Caco-2 (cell line): ENCODE measurements around the gene PYCR2. TPM values are rescaled to one million over a fixed set of nuclear protein-coding genes. Genes with fewer than 3 reads are reported as not detected.

Experiments used
- BruUV-seq: library from RNA; stranded (reverse); fragments of 400-500 nt; replicated peaks from 2 replicates; lab custom pipeline; 2021; lab: Mats Ljungman, UMichigan
- CTCF ChIA-PET: fragments of 300-600 bp; sonication (Branson Sonifier 250); formaldehyde crosslinking; loops from one replicate; lab custom pipeline; 2022; ENCODE audit warnings: antibody characterized with exemption; lab: Charles Lee
- POLR2A ChIA-PET: fragments of 300-600 bp; sonication (Branson Sonifier 250); formaldehyde crosslinking; loops from one replicate; lab custom pipeline; 2022; ENCODE audit warnings: antibody characterized with exemption; lab: Charles Lee
- DNase-seq, 2 experiments: peaks; one replicate each; pipeline versions ENCODE4 v3.0.0 to v3.0.0-alpha.2; 2020 to 2022
- H3K27me3 ChIP-seq: replicated peaks from 2 replicates; pipeline ENCODE4 v1.6.0; 2011; ENCODE audit warnings: low read length; ENCODE audit not compliant: control insufficient read depth, insufficient read depth
- H3K36me3 ChIP-seq: 2 replicates; pipeline ENCODE4 v1.5.1; 2011; ENCODE audit warnings: low read length; ENCODE audit not compliant: control insufficient read depth, insufficient read depth
- H3K4me1 ChIP-seq: fragments of 250-450 bp; sonication (Bioruptor Pico); 2 replicates; pipeline ENCODE4 v1.5.1; 2020; ENCODE audit warnings: mild to moderate bottlenecking
- H3K4me3 ChIP-seq: 2 replicates; pipeline ENCODE4 v1.5.1; 2011; ENCODE audit warnings: low read depth, mild to moderate bottlenecking, control low read depth, low read length
- H3K9me3 ChIP-seq: fragments of 250-450 bp; sonication (Bioruptor Pico); 2 replicates; pipeline ENCODE4 v1.5.1; 2020; ENCODE audit warnings: mild to moderate bottlenecking, moderate library complexity
- H3K27ac Mint-ChIP-seq: one replicate; pipeline ENCODE4 v1.8.0; 2022; ENCODE audit warnings: mixed read lengths; ENCODE audit not compliant: unreplicated experiment
- H3K27me3 Mint-ChIP-seq: one replicate; pipeline ENCODE4 v1.8.0; 2022; ENCODE audit warnings: mixed read lengths; ENCODE audit not compliant: insufficient read depth, unreplicated experiment
- H3K36me3 Mint-ChIP-seq: one replicate; pipeline ENCODE4 v1.8.0; 2022; ENCODE audit warnings: mild to moderate bottlenecking, mixed read lengths; ENCODE audit not compliant: insufficient read depth, unreplicated experiment
- H3K4me1 Mint-ChIP-seq: one replicate; pipeline ENCODE4 v1.8.0; 2022; ENCODE audit warnings: low read depth, mixed read lengths; ENCODE audit not compliant: unreplicated experiment
- H3K4me3 Mint-ChIP-seq: one replicate; pipeline ENCODE4 v1.8.0; 2022; ENCODE audit warnings: mild to moderate bottlenecking, moderate library complexity, mixed read lengths; ENCODE audit not compliant: unreplicated experiment
- H3K9me3 Mint-ChIP-seq: one replicate; pipeline ENCODE4 v1.8.0; 2022; ENCODE audit warnings: mixed read lengths; ENCODE audit not compliant: unreplicated experiment
- intact Hi-C: fragments of 100-400 bp; cut with micrococcal nuclease; formaldehyde crosslinking; loops from one replicate; pipeline ENCODE4 v1.10.0; 2022; ENCODE audit not compliant: unreplicated experiment
- total RNA-seq: library from RNA; stranded (reverse); gene quantifications from 2 replicates; pipeline ENCODE4 v1.2.3, GENCODE V29; 2022
- TF ChIP-seq, protein P1 (sequence below), 2 experiments: fragments of 200-600 bp in 1 of 2; IDR thresholded peaks; 1 replicate in 1 of 2; 2 replicates in 1 of 2; pipeline versions ENCODE4 v1.5.1 to v1.8.0; 2011 to 2022; ENCODE audit warnings: antibody characterized with exemption in 1 of 2, control low read depth in 1 of 2, inconsistent platforms in 1 of 2, low read depth in 1 of 2, low read length in 1 of 2, mild to moderate bottlenecking in 1 of 2, moderate library complexity in 1 of 2; ENCODE audit not compliant: insufficient read depth in 1 of 2, severe bottlenecking in 1 of 2, unreplicated experiment in 1 of 2

PYCR2 gene
- total RNA-seq, 1 experiment from 2014 or later, result 73.7 TPM

DNA sequence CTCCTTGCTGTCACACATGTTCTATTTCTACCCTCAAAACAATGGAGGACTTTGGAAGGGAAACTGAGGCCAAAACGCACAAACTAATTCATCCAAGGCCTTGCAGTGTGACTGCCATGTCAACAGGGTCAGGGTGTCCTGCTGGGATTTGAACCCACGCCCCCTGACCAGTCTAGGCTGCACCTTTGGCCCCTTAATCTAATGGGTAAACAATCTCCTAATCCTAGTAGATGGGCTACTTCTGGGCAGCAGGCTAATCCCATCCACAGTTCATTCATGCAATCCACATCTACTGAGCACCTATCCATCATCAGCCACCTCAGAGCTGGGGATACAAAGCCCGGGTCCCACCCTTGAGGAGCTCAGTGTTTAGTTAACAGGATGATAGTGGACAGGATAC lies 34.0 kb upstream of the PYCR2 start:
- H3K27me3 Mint-ChIP-seq, result peaks cover 3% of the 10 kb centered on the region
- H3K4me1 ChIP-seq, result no peaks in the 10 kb centered on the region
- no peaks in the 10 kb centered on the region for H3K4me1 Mint-ChIP-seq
- POLR2A ChIA-PET, result no interaction called here
- no peaks in the 10 kb centered on the region for H3K9me3 Mint-ChIP-seq
- H3K4me3 ChIP-seq, result no peak overlapping the region
- TF ChIP-seq, protein P1, sequence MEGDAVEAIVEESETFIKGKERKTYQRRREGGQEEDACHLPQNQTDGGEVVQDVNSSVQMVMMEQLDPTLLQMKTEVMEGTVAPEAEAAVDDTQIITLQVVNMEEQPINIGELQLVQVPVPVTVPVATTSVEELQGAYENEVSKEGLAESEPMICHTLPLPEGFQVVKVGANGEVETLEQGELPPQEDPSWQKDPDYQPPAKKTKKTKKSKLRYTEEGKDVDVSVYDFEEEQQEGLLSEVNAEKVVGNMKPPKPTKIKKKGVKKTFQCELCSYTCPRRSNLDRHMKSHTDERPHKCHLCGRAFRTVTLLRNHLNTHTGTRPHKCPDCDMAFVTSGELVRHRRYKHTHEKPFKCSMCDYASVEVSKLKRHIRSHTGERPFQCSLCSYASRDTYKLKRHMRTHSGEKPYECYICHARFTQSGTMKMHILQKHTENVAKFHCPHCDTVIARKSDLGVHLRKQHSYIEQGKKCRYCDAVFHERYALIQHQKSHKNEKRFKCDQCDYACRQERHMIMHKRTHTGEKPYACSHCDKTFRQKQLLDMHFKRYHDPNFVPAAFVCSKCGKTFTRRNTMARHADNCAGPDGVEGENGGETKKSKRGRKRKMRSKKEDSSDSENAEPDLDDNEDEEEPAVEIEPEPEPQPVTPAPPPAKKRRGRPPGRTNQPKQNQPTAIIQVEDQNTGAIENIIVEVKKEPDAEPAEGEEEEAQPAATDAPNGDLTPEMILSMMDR (IDR thresholded peaks at IDR 0.05; ENCODE audit: insufficient read depth in 1 of 2, low read depth in 1 of 2, low read length in 1 of 2, severe bottlenecking in 1 of 2, unreplicated experiment in 1 of 2), result no peak
- H3K36me3 Mint-ChIP-seq, result no peaks in the 10 kb centered on the region
- H3K27ac Mint-ChIP-seq, result no peak overlapping the region
- H3K9me3 ChIP-seq, result no peaks in the 10 kb centered on the region
- intact Hi-C loops, result no loop called here
- no peak overlapping the region for H3K4me3 Mint-ChIP-seq
- DNase-seq, result no peak
- BruUV-seq, result no TSS peak
- H3K36me3 ChIP-seq, result no peaks in the 10 kb centered on the region
- H3K27me3 ChIP-seq, result no peaks in the 10 kb centered on the region
- CTCF ChIA-PET, result no interaction called here

DNA sequence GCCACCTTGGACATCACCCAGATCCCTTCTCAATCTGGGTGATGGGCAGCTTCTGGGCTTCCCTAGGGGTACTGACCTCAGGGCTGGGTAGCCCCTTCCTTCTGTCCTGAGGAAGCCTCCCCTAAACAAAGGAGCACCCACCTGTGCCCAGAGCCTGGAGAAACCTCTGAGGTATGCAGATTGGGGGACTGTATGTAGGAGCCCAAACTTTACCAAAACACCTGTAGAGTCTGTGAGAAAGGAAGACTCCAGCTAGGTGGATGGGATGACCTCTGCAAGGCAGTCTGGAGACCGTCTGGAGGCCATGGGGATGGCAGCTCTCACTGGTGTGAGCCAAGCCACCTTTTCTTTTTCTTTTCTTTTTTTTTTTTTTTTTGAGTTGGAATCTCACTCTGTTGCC lies 30.7 kb upstream of the PYCR2 start:
- TF ChIP-seq, protein P1 (IDR thresholded peaks at IDR 0.05; ENCODE audit: insufficient read depth in 1 of 2, low read depth in 1 of 2, low read length in 1 of 2, severe bottlenecking in 1 of 2, unreplicated experiment in 1 of 2), result no peak
- H3K27ac Mint-ChIP-seq, result no peak overlapping the region
- no peak overlapping the region for H3K4me3 Mint-ChIP-seq
- ChIA-PET CTCF (no interaction called here), POLR2A (no interaction called here)
- Histone ChIP-seq H3K27me3 (no peaks in the 10 kb centered on the region), H3K4me1 (no peaks in the 10 kb centered on the region), H3K4me3 (no peak overlapping the region), H3K9me3 (no peaks in the 10 kb centered on the region), H3K36me3 (no peaks in the 10 kb centered on the region)
- intact Hi-C loops, result no loop called here
- no TSS peak for BruUV-seq
- H3K36me3 Mint-ChIP-seq, result no peaks in the 10 kb centered on the region
- H3K27me3 Mint-ChIP-seq, result peaks cover 3% of the 10 kb centered on the region
- DNase-seq, result no peak
- no peaks in the 10 kb centered on the region for H3K9me3 Mint-ChIP-seq
- no peaks in the 10 kb centered on the region for H3K4me1 Mint-ChIP-seq

DNA sequence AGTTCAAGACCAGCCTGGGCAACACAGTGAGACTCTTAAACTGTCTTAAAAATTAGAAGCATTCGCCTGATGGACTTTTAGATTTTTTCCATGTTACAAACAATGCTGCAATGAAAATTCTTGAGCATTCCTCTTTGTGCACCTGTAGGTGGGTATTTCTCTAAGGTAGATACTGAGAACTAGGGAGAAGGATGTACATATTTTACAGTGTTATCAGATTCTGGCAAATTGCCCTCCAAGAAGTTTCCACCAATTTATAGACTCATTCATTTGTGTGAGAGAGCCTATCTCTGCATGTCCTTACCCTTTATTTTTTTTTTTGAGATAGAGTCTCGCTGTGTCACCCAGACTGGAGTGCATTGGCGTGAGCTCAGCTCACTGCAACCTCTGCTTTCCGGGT lies 29.3 kb upstream of the PYCR2 start:
- Mint-ChIP-seq H3K36me3 (no peaks in the 10 kb centered on the region), H3K27me3 (peaks cover 3% of the 10 kb centered on the region), H3K4me3 (no peak overlapping the region), H3K9me3 (no peaks in the 10 kb centered on the region), H3K27ac (no peak overlapping the region), H3K4me1 (no peaks in the 10 kb centered on the region)
- TF ChIP-seq, protein P1 (IDR thresholded peaks at IDR 0.05; ENCODE audit: insufficient read depth in 1 of 2, low read depth in 1 of 2, low read length in 1 of 2, severe bottlenecking in 1 of 2, unreplicated experiment in 1 of 2), result no peak
- Histone ChIP-seq H3K4me1 (no peaks in the 10 kb centered on the region), H3K9me3 (no peaks in the 10 kb centered on the region), H3K27me3 (no peaks in the 10 kb centered on the region), H3K4me3 (no peak overlapping the region), H3K36me3 (no peaks in the 10 kb centered on the region)
- no TSS peak for BruUV-seq
- POLR2A ChIA-PET, result no interaction called here
- CTCF ChIA-PET, result no interaction called here
- DNase-seq, result no peak
- intact Hi-C loops, result no loop called here
